GM23338 (cell line): ENCODE data around the gene HPS4. TPM values are rescaled to one million over a fixed set of nuclear protein-coding genes. Genes with fewer than 3 reads are reported as not detected.

Source experiments
- ATAC-seq: fragments of 200-7000 bp; cut with Tn5 transposase; 3 replicates; pipeline ENCODE4 v1.9.1; 2020
- DNase-seq: peaks from one replicate; pipeline ENCODE4 v3.0.0-alpha.2; 2015; ENCODE audit warnings: low spot score
- H2AFZ ChIP-seq: fragments of 200-600 bp; sonication (generic); 2 replicates; pipeline ENCODE4 v1.8.0; 2016; ENCODE audit warnings: antibody characterized with exemption, mild to moderate bottlenecking, moderate library complexity
- H3F3A ChIP-seq: fragments of 200-600 bp; sonication (generic); replicated peaks from 2 replicates; pipeline ENCODE4 v1.8.0; 2017; ENCODE audit warnings: antibody characterized with exemption, mixed run types, low read depth
- H3K27ac ChIP-seq: fragments of 200-600 bp; sonication (generic); 2 replicates; pipeline ENCODE4 v1.6.1; 2016; ENCODE audit warnings: low read depth
- H3K27me3 ChIP-seq: fragments of 200-600 bp; sonication (generic); 2 replicates; pipeline ENCODE4 v1.8.0; 2016; ENCODE audit warnings: mild to moderate bottlenecking, mixed run types, moderate library complexity; ENCODE audit not compliant: insufficient read depth
- H3K36me3 ChIP-seq: fragments of 200-600 bp; sonication (generic); 2 replicates; pipeline ENCODE4 v1.8.0; 2016; ENCODE audit warnings: mild to moderate bottlenecking; ENCODE audit not compliant: insufficient read depth
- H3K4me1 ChIP-seq: fragments of 200-600 bp; sonication (generic); 2 replicates; pipeline ENCODE4 v1.8.0; 2016; ENCODE audit warnings: mild to moderate bottlenecking, moderate library complexity; ENCODE audit not compliant: insufficient read depth
- H3K4me2 ChIP-seq: fragments of 200-600 bp; sonication (generic); 2 replicates; pipeline ENCODE4 v1.7.1; 2017; ENCODE audit warnings: mixed run types
- H3K4me3 ChIP-seq: fragments of 200-600 bp; sonication (generic); 2 replicates; pipeline ENCODE4 v1.6.1; 2016; ENCODE audit warnings: mixed run types
- H3K79me2 ChIP-seq: fragments of 200-600 bp; sonication (generic); replicated peaks from 2 replicates; pipeline ENCODE4 v1.8.0; 2017; ENCODE audit warnings: mild to moderate bottlenecking; ENCODE audit not compliant: insufficient read depth
- H3K9me2 ChIP-seq: fragments of 200-600 bp; sonication (generic); 2 replicates; pipeline ENCODE4 v1.8.0; 2017; ENCODE audit not compliant: insufficient read depth
- H4K20me1 ChIP-seq: fragments of 200-600 bp; sonication (generic); replicated peaks from 2 replicates; pipeline ENCODE4 v1.8.0; 2017; ENCODE audit warnings: mild to moderate bottlenecking; ENCODE audit not compliant: insufficient read depth
- H3K27ac Mint-ChIP-seq: 2 replicates; pipeline ENCODE4 v1.8.0; 2020; ENCODE audit warnings: inconsistent platforms, mild to moderate bottlenecking, moderate library complexity, mixed read lengths
- H3K27me3 Mint-ChIP-seq: 3 replicates; pipeline ENCODE4 v1.8.0; 2022; ENCODE audit warnings: low read depth, mild to moderate bottlenecking, moderate library complexity, mixed read lengths, inconsistent platforms; ENCODE audit not compliant: insufficient read depth, poor library complexity
- H3K36me3 Mint-ChIP-seq: 3 replicates; pipeline ENCODE4 v1.8.0; 2021; ENCODE audit warnings: low read depth, mild to moderate bottlenecking, inconsistent platforms, moderate library complexity, mixed read lengths
- H3K4me1 Mint-ChIP-seq: 3 replicates; pipeline ENCODE4 v1.8.0; 2020; ENCODE audit warnings: mild to moderate bottlenecking, inconsistent platforms, mixed read lengths
- H3K4me3 Mint-ChIP-seq: 3 replicates; pipeline ENCODE4 v1.8.0; 2021; ENCODE audit warnings: moderate library complexity, mild to moderate bottlenecking, inconsistent platforms, mixed read lengths
- H3K9me3 Mint-ChIP-seq: 3 replicates; pipeline ENCODE4 v1.8.0; 2020; ENCODE audit warnings: moderate library complexity, mild to moderate bottlenecking, inconsistent platforms, mixed read lengths
- ETS1 ChIP-seq: IDR thresholded peaks from 2 replicates; pipeline ENCODE4 v1.6.1; 2016; ENCODE audit warnings: antibody characterized with exemption
- EZH2phosphoT487 ChIP-seq: fragments of 200-600 bp; sonication (generic); IDR thresholded peaks from one replicate; pipeline ENCODE4 v1.8.1; 2018; ENCODE audit warnings: antibody characterized with exemption; ENCODE audit not compliant: unreplicated experiment
- JUNB ChIP-seq: IDR thresholded peaks from one replicate; pipeline ENCODE4 v1.6.1; 2016; ENCODE audit warnings: antibody characterized with exemption; ENCODE audit not compliant: unreplicated experiment
- STAT1 ChIP-seq: IDR thresholded peaks from one replicate; pipeline ENCODE4 v1.6.1; 2016; ENCODE audit warnings: antibody characterized with exemption; ENCODE audit not compliant: unreplicated experiment
- ZNF331 ChIP-seq: fragments of 250-450 bp; sonication (Bioruptor Pico); IDR thresholded peaks from 2 replicates; pipeline ENCODE4 v1.5.0; 2020; ENCODE audit warnings: low read depth, mild to moderate bottlenecking, moderate library complexity
- polyA plus RNA-seq: library from polyadenylated mRNA; unstranded; fragments of >200 nt; fragmentation: Nextera tagmentation; extraction: Ambion mirVana; gene quantifications from 2 replicates; pipeline ENCODE4 v1.2.1, GENCODE V29; 2016
- total RNA-seq: library from RNA; depleted of rRNA; stranded (reverse); fragments of >200 nt; shearing (Covaris generic); gene quantifications from 2 replicates; pipeline ENCODE4 v1.2.3, GENCODE V29; 2014
- TF ChIP-seq, protein P1 (sequence below): fragments of 250-450 bp; sonication (Bioruptor Pico); IDR thresholded peaks from 2 replicates; pipeline ENCODE4 v1.5.0; 2020; ENCODE audit warnings: mild to moderate bottlenecking, moderate library complexity
- TF ChIP-seq, protein P2 (sequence below): IDR thresholded peaks from one replicate; pipeline ENCODE4 v1.6.1; 2018; ENCODE audit warnings: antibody characterized with exemption; ENCODE audit not compliant: unreplicated experiment

The HPS4 gene
- total and polyA plus RNA-seq, 2 experiments from 2014 or later: 20.3 to 49.4 TPM

DNA sequence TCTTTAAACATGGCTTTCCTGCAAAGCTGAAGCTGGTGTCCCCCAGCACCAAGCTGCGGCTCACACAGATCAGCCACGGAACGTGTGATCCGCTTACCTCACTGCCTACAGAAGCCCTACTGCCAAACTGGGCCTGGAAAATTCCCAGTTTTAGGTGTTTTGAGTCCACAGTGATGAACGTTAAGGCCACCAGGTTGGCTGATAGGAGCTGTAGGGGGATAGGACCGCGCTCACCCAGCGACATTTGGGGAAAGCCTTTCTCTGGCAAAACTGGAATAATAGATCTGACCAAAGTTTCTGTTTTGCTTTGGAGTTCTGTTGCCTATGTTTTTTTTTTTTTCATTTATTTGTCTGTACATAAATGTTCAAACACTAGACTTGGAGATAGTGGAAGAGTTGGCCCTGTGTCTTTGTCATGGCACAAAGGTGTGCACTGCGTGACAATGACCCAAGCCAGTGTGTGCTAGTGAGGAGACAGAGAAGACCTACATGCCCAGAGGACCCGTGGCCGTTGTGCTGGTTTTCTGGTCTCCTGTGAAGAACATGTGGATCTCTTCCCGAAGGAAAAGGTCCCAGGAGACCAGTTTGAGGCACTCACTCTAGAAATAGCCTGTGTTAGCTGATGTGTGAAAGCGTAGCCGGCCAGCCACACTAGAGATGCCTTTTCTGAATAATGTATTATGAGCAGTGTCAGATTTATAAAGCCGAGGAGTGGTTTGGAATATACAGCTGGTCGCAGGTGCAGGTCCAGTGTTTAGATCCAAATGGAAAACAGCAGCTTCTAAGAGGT is 39.5 kb downstream of the HPS4 start (continued):
- TF ChIP-seq, protein P1, sequence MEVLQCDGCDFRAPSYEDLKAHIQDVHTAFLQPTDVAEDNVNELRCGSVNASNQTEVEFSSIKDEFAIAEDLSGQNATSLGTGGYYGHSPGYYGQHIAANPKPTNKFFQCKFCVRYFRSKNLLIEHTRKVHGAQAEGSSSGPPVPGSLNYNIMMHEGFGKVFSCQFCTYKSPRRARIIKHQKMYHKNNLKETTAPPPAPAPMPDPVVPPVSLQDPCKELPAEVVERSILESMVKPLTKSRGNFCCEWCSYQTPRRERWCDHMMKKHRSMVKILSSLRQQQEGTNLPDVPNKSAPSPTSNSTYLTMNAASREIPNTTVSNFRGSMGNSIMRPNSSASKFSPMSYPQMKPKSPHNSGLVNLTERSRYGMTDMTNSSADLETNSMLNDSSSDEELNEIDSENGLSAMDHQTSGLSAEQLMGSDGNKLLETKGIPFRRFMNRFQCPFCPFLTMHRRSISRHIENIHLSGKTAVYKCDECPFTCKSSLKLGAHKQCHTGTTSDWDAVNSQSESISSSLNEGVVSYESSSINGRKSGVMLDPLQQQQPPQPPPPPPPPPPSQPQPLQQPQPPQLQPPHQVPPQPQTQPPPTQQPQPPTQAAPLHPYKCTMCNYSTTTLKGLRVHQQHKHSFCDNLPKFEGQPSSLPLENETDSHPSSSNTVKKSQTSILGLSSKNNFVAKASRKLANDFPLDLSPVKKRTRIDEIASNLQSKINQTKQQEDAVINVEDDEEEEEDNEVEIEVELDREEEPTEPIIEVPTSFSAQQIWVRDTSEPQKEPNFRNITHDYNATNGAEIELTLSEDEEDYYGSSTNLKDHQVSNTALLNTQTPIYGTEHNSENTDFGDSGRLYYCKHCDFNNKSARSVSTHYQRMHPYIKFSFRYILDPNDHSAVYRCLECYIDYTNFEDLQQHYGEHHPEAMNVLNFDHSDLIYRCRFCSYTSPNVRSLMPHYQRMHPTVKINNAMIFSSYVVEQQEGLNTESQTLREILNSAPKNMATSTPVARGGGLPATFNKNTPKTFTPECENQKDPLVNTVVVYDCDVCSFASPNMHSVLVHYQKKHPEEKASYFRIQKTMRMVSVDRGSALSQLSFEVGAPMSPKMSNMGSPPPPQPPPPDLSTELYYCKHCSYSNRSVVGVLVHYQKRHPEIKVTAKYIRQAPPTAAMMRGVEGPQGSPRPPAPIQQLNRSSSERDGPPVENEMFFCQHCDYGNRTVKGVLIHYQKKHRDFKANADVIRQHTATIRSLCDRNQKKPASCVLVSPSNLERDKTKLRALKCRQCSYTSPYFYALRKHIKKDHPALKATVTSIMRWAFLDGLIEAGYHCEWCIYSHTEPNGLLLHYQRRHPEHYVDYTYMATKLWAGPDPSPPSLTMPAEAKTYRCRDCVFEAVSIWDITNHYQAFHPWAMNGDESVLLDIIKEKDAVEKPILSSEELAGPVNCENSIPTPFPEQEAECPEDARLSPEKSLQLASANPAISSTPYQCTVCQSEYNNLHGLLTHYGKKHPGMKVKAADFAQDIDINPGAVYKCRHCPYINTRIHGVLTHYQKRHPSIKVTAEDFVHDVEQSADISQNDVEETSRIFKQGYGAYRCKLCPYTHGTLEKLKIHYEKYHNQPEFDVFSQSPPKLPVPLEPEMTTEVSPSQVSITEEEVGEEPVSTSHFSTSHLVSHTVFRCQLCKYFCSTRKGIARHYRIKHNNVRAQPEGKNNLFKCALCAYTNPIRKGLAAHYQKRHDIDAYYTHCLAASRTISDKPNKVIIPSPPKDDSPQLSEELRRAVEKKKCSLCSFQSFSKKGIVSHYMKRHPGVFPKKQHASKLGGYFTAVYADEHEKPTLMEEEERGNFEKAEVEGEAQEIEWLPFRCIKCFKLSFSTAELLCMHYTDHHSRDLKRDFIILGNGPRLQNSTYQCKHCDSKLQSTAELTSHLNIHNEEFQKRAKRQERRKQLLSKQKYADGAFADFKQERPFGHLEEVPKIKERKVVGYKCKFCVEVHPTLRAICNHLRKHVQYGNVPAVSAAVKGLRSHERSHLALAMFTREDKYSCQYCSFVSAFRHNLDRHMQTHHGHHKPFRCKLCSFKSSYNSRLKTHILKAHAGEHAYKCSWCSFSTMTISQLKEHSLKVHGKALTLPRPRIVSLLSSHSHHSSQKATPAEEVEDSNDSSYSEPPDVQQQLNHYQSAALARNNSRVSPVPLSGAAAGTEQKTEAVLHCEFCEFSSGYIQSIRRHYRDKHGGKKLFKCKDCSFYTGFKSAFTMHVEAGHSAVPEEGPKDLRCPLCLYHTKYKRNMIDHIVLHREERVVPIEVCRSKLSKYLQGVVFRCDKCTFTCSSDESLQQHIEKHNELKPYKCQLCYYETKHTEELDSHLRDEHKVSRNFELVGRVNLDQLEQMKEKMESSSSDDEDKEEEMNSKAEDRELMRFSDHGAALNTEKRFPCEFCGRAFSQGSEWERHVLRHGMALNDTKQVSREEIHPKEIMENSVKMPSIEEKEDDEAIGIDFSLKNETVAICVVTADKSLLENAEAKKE (CRISPR knock-in tag): no peak
- no peak for TF ChIP-seq JUNB

GRCh38 chr22:26442086-26442756 is 41.4 kb downstream of the HPS4 start:
- peak; percentile 62 for DNase-seq
- Mint-ChIP-seq H3K4me3 (no peak overlapping the region), H3K9me3 (no peaks in the 10 kb centered on the region), H3K27ac (0 out of 2 replicates have a peak overlapping the region, but pooled peaks have one; percentile 32), H3K36me3 (peaks cover 4% of the 10 kb centered on the region; the same call in 2 of the 3 replicates), H3K27me3 (peaks cover 7% of the 10 kb centered on the region), H3K4me1 (peaks cover 10% of the 10 kb centered on the region)
- H3K4me1 ChIP-seq: peaks cover 7% of the 10 kb centered on the region; the same call in 1 of the 2 replicates
- H3F3A ChIP-seq: no peaks in the 10 kb centered on the region
- no peak overlapping the region for H2AFZ ChIP-seq
- no peak overlapping the region; the same call in 1 of the 2 replicates for H3K4me2 ChIP-seq
- 0 out of 2 replicates have a peak, but pooled peaks cover 8% of the 10 kb centered on the region for H3K79me2 ChIP-seq
- no peaks in the 10 kb centered on the region for H3K9me2 ChIP-seq
- TF ChIP-seq ZNF331 (CRISPR knock-in tag) (no peak), ETS1 (no peak), STAT1 (no peak), EZH2phosphoT487 (no peak), JUNB (no peak)
- TF ChIP-seq, protein P2, sequence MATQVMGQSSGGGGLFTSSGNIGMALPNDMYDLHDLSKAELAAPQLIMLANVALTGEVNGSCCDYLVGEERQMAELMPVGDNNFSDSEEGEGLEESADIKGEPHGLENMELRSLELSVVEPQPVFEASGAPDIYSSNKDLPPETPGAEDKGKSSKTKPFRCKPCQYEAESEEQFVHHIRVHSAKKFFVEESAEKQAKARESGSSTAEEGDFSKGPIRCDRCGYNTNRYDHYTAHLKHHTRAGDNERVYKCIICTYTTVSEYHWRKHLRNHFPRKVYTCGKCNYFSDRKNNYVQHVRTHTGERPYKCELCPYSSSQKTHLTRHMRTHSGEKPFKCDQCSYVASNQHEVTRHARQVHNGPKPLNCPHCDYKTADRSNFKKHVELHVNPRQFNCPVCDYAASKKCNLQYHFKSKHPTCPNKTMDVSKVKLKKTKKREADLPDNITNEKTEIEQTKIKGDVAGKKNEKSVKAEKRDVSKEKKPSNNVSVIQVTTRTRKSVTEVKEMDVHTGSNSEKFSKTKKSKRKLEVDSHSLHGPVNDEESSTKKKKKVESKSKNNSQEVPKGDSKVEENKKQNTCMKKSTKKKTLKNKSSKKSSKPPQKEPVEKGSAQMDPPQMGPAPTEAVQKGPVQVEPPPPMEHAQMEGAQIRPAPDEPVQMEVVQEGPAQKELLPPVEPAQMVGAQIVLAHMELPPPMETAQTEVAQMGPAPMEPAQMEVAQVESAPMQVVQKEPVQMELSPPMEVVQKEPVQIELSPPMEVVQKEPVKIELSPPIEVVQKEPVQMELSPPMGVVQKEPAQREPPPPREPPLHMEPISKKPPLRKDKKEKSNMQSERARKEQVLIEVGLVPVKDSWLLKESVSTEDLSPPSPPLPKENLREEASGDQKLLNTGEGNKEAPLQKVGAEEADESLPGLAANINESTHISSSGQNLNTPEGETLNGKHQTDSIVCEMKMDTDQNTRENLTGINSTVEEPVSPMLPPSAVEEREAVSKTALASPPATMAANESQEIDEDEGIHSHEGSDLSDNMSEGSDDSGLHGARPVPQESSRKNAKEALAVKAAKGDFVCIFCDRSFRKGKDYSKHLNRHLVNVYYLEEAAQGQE: no peak
- H3K36me3 ChIP-seq: no peaks in the 10 kb centered on the region
- ATAC-seq: peak; percentile 76
- no peaks in the 10 kb centered on the region for H3K27me3 ChIP-seq
- no peak overlapping the region for H3K27ac ChIP-seq
- no peak overlapping the region for H3K4me3 ChIP-seq
- no peaks in the 10 kb centered on the region; the same call in 1 of the 2 replicates for H4K20me1 ChIP-seq
